ENCODE measurements around the gene VPS8. TPM values are rescaled to one million over a fixed set of nuclear protein-coding genes. Genes with fewer than 3 reads are reported as not detected.

VPS8 gene
- total RNA-seq, 1 donor from 2014 or later: 56.9 TPM

DNA sequence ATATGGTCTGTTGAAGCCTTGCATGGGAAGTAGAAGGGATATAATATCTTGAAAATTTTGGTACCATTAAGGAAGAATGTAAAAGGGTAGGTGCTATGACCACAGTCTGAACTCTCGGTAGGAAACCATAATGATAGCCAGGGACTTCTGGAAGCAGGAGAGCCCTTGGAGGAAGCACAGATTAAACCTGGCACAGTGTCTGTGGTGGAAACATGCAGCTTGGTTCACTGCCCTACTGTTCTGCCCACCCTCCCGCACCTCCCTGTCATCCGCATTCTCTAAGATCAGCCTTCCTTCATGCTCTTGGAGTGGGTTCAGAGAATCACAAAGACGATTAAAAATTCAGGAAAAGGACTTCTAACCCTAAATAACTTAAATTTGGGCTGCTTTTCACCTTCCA, 20.9 kb downstream of the VPS8 start:
- H3K27me3 ChIP-seq (ENCODE audit: control insufficient read depth, insufficient read depth, low read length): no peaks in the 10 kb centered on the region
- TF ChIP-seq, protein P1, sequence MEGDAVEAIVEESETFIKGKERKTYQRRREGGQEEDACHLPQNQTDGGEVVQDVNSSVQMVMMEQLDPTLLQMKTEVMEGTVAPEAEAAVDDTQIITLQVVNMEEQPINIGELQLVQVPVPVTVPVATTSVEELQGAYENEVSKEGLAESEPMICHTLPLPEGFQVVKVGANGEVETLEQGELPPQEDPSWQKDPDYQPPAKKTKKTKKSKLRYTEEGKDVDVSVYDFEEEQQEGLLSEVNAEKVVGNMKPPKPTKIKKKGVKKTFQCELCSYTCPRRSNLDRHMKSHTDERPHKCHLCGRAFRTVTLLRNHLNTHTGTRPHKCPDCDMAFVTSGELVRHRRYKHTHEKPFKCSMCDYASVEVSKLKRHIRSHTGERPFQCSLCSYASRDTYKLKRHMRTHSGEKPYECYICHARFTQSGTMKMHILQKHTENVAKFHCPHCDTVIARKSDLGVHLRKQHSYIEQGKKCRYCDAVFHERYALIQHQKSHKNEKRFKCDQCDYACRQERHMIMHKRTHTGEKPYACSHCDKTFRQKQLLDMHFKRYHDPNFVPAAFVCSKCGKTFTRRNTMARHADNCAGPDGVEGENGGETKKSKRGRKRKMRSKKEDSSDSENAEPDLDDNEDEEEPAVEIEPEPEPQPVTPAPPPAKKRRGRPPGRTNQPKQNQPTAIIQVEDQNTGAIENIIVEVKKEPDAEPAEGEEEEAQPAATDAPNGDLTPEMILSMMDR (IDR thresholded peaks at IDR 0.05; ENCODE audit: insufficient read depth, low read length, severe bottlenecking): no peak
- FAIRE-seq: no peak
- no peak for DNase-seq (ENCODE audit: low read depth)
- H3K36me3 ChIP-seq (ENCODE audit: control insufficient read depth, insufficient read depth, low read length): peaks cover 6% of the 10 kb centered on the region
- no peak overlapping the region for H3K4me3 ChIP-seq (ENCODE audit: low read depth, low read length)

DNA sequence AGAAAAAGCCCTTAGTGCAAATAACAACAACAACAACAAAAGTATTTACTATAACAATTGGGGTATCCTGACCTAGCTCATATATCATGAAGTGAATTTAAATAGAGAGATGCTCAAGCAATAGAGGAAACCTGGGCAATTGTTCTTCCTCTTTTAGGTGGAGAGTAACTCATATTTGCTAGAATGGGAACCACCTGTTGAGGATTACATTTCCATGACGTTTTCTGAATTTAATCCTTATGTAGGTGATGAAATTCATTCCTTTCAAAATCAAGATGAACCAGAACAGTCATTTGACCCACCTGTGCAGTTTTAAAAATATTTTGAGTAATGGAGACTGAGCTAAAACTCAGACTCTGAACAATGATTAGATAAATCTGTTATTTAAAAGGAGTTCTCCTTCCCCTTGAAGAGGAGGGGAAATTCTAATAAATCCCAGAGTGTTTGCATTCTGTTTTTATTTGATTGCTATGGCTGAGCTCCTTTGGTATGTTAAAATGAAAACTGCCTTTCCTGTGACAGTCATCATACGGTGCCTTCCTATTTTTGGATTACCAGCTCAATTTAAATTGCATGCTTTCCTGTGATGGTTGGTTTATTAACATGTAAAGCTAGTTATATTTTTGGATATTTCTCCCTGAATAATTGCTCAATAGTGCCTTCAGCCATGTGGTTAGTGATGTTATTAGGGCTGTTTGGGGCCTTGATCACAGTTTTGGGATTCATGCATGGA, 24.3 kb downstream of the VPS8 start:
- no peak overlapping the region for H3K4me3 ChIP-seq (ENCODE audit: low read depth, low read length)
- no peak for DNase-seq (ENCODE audit: low read depth)
- peaks cover 4% of the 10 kb centered on the region for H3K36me3 ChIP-seq (ENCODE audit: control insufficient read depth, insufficient read depth, low read length)
- TF ChIP-seq, protein P1 (IDR thresholded peaks at IDR 0.05; ENCODE audit: insufficient read depth, low read length, severe bottlenecking): no peak
- H3K27me3 ChIP-seq (ENCODE audit: control insufficient read depth, insufficient read depth, low read length): no peaks in the 10 kb centered on the region
- FAIRE-seq: no peak

DNA sequence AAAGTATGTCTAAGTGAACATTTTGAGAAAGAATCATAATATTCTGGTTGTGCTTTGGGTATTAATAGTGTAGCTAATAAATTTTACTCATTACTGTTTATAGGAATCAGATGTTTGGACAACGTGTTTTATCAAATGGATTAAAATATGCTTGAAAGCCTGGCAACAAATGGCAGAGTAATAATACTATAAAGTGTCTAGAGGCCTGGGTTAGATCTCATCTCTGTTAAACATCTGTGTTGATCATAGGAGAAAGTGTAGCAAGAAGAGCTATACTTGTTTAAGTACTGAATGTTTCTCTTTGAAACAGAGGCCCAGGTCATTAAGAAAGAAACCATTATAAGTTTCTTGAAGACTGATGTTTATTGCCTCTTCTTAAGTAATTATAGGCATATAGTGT, 30.5 kb downstream of the VPS8 start:
- TF ChIP-seq, protein P1 (IDR thresholded peaks at IDR 0.05; ENCODE audit: insufficient read depth, low read length, severe bottlenecking): no peak
- DNase-seq (ENCODE audit: low read depth) (no peak), FAIRE-seq (no peak)
- no peaks in the 10 kb centered on the region for H3K36me3 ChIP-seq (ENCODE audit: control insufficient read depth, insufficient read depth, low read length)
- no peaks in the 10 kb centered on the region for H3K27me3 ChIP-seq (ENCODE audit: control insufficient read depth, insufficient read depth, low read length)
- H3K4me3 ChIP-seq (ENCODE audit: low read depth, low read length): no peak overlapping the region

DNA sequence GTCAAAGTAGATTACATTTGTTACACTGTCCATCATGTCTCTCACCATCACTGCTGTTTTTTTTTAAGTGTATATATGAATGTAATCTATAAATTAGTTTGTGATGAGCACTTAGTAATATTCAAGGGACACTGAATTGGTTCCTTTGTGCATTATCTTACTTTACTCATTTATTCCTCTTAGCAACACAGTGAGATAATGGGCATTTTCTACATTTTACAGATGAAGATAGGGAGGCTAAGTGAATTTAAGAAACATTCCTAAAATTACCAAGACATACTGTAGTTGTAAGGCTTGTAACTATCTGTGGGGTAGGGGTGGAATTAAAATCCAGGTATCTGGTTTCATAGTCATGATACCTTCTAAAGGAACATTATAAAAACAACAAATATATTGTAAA, 33.9 kb downstream of the VPS8 start:
- no peaks in the 10 kb centered on the region for H3K27me3 ChIP-seq (ENCODE audit: control insufficient read depth, insufficient read depth, low read length)
- DNase-seq (ENCODE audit: low read depth) (no peak), FAIRE-seq (no peak)
- H3K36me3 ChIP-seq (ENCODE audit: control insufficient read depth, insufficient read depth, low read length): no peaks in the 10 kb centered on the region
- no peak overlapping the region for H3K4me3 ChIP-seq (ENCODE audit: low read depth, low read length)
- TF ChIP-seq, protein P1 (IDR thresholded peaks at IDR 0.05; ENCODE audit: insufficient read depth, low read length, severe bottlenecking): no peak

DNA sequence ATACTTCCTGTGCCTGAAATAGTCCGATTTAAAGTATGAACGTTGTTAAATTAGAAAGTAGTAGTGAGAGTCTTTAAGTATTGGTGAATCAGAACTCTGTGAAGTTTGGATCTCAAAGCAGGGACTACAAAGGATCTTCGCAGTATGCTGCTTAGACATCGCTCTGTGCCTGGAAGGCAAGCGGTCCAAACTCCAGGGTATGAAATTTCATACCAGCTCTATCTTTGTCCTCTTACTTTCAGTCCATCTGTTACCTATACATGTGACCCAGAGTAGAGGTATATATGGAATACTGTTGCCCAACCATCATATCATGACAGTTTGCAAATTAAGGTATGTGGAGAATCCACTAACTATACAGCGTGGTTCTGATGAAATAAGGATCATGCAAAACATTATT, 34.5 kb downstream of the VPS8 start:
- Histone ChIP-seq H3K36me3 (ENCODE audit: control insufficient read depth, insufficient read depth, low read length) (no peaks in the 10 kb centered on the region), H3K27me3 (ENCODE audit: control insufficient read depth, insufficient read depth, low read length) (no peaks in the 10 kb centered on the region), H3K4me3 (ENCODE audit: low read depth, low read length) (no peak overlapping the region)
- no peak for FAIRE-seq
- DNase-seq (ENCODE audit: low read depth): no peak
- TF ChIP-seq, protein P1 (IDR thresholded peaks at IDR 0.05; ENCODE audit: insufficient read depth, low read length, severe bottlenecking): no peak

DNA sequence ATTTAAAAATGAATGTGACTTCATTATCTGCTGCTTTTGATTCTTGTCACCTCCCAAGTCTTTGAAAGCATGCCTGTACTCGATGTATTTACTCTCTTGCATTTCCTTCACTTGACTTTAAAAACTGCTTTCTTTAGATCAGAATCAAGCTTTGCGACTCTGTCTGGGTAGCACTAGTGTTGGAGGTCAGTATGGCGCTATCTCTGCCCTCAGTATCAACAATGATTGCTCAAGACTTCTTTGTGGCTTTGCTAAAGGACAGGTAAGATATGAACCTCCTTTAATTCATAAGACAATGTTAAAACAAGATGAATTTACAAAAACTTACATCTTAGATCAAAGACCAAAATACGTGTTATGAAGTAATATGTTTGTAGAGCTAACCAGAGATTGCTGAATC, 37.0 kb downstream of the VPS8 start:
- Histone ChIP-seq H3K4me3 (ENCODE audit: low read depth, low read length) (no peak overlapping the region), H3K27me3 (ENCODE audit: control insufficient read depth, insufficient read depth, low read length) (no peaks in the 10 kb centered on the region), H3K36me3 (ENCODE audit: control insufficient read depth, insufficient read depth, low read length) (peaks cover 2% of the 10 kb centered on the region)
- DNase-seq (ENCODE audit: low read depth): no peak
- TF ChIP-seq, protein P1 (IDR thresholded peaks at IDR 0.05; ENCODE audit: insufficient read depth, low read length, severe bottlenecking): no peak
- no peak for FAIRE-seq
